GM21529 (cell line): ENCODE measurements around the gene SLC38A2.
A peak's percentile ranks its signal among the peaks of the same experiment; 100 is the strongest.

Source experiments
- ATAC-seq: cut with Tn5 transposase; IDR thresholded peaks from one replicate; pipeline ENCODE4 v1.9.1; 2021; ENCODE audit not compliant: unreplicated experiment

Gene SLC38A2

GRCh38 chr12:46395388-46395787 is 22.8 kb upstream of the SLC38A2 start:
- ATAC-seq = no peak

DNA sequence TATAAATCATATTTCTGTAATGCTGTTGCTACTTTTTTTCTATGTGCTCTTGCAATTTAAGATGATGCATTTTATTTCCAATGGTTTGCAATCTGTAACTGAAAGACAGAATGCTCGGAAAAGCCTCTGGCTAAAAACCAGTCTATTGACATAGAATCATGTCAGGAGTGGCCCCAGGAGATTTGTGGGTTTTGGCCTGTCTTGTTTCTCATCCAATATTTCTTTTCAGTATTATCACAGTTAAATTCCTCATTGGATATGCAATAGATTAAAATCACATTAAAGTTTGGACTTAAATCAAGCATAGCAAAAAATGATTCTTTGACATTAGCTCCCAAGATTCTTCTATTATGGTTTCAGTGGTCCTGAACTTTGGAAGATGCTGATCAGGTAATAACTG is 19.1 kb upstream of the SLC38A2 start:
- no peak for ATAC-seq

GRCh38 chr12:46390881-46391280 is 18.3 kb upstream of the SLC38A2 start:
- no peak for ATAC-seq

GRCh38 chr12:46390304-46390703 is 17.7 kb upstream of the SLC38A2 start:
- ATAC-seq = no peak

GRCh38 chr12:46389031-46389616 is 16.6 kb upstream of the SLC38A2 start:
- ATAC-seq = no peak

DNA sequence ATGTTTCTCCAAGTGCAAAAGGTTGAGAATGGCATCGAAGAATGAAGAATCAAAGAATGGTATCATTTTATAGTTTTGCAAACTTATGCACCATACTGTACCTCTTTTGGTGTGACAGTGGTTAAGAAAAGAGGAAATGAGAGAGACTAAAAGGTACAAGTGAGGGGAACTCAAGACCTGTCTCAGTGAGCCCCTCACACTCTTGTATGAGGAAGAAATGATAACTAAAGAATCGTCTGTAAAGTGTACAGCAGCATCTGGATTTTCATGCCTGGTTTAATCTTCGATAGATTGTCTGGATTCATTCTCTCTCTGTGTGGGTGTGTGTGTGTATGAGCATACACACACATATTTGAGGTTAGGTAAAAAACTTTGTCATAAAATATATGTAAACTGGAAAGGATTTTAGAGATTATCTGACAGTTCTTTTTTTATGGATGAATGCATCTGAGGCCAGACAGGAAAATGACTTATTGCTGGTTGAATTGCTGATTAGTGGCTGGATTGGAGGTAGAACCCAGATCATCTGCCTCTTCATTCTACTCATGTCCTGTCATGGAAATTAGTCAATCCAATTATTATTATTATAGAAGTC is 16.0 kb upstream of the SLC38A2 start:
- peak; percentile 54 for ATAC-seq

DNA sequence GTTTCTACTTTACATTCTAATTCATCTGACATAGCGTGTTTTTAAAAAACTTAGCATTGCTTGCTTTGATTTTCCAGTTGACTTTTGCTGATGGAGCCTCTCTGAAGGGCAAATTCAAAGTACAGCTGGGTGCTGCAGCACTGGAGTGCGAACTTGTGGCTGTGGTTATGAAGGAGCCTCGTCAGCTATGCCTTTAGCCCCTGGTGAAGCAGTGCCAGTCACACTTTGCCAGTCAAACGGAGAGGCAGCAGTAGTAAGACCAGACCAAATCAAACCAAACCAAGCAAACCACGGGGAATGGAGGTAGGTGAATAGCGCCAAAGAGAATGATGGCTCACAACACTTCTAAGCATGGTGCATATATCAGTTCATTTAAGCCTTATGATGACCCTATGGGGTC is 15.1 kb upstream of the SLC38A2 start:
- no peak for ATAC-seq

DNA sequence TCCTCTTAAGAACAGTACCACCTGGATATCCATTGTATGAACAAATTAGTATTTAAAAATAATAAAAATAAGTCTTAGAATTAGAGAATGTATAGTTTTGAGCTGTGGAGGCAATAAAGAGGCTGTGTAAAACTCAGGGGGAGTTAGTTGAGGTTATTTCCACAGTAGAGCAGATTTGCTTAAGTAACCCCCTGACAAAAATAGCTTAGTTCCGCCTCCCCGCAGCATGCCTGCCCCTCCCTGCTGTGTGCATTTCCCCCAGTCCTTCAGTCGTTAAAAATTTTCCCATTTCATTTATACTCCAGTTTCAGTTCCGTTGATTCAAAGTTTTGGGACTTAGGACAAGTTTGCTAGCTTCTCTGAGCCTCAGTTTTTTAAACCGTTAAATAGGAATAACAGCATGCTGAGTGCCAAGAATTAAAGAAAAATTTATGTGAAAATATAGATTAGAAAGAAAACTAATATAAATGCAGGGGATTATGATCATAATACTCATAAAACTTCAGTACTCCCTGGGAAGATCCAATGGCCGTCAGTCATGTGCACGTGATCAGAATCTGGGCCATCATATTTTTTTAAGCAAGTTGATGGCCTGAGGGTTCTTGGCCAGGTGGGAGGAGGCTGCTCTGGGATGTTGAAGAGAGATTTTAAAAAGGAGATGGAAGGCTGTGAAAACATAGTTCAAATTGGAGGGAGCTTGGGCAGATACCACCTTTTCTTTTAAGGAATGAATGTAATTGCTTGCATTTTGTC is 14.5 kb upstream of the SLC38A2 start:
- ATAC-seq = peak; percentile 35

GRCh38 chr12:46386360-46386867 is 13.8 kb upstream of the SLC38A2 start:
- ATAC-seq = no peak

DNA sequence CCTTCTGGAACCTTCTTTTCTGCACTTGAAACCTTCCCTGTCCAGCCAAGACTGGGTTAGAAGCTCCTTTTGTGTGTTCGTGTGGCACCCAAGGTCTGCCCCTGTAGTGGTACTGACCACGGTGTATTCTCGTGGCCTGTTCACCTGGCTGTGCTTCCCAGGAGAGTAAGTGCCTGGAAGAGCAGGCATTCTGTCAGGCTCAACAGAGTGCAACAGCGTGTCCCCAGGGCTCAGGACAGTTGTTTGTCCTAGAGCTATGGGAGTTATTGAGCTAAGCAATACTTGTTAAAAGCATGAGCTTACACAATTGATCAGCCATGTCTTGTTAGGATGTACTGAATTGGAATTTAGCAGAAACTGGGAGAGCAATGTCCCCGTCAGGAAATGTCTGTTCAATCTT is 12.9 kb upstream of the SLC38A2 start:
- no peak for ATAC-seq

GRCh38 chr12:46384451-46385309 is 12.1 kb upstream of the SLC38A2 start:
- no peak for ATAC-seq

DNA sequence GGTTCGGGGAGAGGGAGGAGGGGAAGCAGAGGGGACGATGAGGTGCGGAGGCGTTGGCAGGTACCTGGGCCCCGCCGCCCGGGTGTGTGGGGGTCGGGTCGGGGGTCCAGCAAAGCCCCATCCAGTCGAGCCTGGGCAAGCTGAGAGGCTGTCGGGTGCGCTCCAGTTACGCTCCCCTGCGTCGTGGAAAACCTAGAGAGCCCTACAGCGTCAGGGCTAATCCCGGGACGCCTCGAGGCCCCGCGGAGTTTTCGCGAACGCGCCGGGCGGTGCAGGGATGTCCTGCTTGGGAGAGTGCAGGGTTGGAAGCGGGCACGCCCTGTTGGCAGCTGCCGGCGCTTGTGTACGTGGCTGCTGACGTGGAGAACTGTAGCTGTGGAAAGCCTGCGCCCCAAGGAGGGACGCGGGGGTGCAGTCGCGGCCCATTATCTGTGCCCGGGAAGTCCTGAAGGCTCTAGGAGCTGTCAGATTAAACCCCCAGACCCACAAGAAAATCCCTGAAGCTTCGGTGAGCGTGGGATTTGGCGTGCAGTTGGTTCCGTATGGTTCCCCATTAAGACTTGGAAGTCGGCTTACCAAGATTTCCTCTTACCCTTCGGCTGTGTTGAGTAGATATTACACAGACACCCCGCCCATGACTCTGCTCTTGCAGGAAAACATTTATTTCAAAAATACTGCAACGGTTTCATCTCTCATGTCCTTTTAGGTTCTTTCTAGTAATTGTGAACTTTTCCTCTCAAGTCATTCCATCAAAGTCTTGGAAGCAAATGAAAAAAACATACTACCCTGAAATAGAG is 11.3 kb upstream of the SLC38A2 start:
- ATAC-seq = peak; percentile 39

DNA sequence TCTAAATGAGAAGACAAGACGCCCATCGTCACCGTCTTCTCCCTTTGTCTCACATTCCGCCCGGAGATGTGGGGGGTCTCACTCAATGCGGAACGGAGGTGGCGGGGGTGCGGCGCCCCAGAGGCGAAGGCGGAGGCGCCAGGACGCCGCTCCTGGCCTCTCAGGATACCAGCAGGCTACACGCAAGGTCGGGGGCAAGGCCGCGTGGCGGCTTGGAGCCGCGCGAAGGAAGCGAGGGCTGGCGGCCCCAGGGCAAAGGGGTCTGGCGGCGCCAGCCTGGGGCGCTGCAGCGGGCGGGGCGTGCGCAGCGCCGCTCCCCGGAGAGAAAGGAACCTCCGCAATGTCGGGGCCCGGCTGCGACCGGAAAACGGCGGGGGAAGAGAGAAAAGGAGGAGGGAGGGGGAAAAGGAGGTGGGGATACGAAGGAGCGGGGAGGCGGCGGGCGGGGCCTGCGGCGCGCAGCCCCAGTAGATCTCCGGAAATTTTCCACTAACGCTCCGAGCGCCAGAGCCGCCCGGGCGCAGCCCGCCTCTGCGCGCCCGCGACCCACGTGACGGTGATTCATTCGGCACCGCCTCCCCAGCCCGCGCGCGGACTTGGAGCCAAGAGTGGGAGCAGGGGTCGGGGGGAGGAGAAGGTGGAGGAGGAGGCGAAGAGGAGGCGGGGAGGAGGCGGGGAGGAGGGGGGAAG is 10.5 kb upstream of the SLC38A2 start:
- peak; percentile 68 for ATAC-seq

DNA sequence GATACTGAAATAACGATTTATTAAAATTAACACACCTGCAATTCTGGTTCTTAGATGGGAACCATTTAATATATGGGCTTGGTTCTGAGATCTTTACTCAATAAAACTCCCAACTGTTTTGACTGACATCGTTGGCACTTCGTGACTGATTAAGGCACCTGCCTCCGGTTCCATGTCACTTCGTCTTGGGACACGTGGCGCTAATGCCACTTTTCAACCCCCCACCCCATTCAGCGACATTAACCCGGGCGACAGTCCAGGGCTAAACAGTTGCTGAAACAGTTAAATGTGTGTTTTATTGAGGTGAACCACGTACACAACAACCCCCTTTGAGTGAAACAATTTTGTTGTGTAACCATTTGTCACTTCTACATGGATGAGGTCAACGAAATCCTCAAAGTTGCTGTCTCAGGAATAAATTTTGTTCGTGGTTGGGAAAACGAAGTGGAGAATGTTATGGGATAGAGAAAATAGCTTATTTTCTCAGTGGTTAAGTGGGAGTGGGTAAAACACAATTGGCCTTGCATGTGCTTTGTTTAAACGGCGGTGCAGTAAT is 9.9 kb upstream of the SLC38A2 start:
- no peak for ATAC-seq

GRCh38 chr12:46380881-46381280 is 8.3 kb upstream of the SLC38A2 start:
- ATAC-seq = no peak

DNA sequence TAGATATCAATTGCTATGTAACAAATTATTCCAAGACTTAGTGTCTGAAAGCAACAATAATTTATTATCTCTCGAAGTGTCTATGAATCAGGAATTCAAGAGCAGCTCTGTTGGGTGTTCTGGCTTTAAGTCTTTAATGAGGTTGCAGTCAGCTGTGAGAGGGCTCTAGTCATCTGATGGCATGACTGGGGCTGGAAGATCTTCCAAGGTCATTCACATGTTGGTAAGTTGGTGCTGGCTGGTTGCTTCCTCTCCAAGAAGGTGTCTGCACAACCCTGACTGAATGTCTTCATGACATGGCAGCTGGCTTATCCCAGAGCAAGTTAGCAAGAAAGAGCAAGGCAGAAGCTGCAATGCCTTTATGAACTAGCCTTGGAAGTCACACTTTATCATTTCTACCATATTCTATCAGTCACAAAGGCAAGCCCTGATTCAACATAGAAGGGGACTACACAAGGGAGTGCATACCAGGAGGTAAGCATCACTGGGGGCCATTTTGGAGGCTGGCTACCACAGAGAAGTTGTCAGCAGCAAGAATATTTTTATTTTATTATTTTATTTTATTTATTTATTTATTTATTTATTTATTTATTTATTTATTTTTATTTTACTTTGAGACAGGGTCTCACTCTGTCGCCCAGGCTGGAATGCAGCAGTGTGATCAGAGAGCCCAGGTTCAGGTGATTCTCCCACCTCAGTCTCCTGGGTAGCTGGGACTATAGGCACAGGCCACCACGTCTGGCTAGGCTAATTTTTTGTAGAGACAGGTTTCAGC is 7.6 kb upstream of the SLC38A2 start:
- no peak for ATAC-seq

DNA sequence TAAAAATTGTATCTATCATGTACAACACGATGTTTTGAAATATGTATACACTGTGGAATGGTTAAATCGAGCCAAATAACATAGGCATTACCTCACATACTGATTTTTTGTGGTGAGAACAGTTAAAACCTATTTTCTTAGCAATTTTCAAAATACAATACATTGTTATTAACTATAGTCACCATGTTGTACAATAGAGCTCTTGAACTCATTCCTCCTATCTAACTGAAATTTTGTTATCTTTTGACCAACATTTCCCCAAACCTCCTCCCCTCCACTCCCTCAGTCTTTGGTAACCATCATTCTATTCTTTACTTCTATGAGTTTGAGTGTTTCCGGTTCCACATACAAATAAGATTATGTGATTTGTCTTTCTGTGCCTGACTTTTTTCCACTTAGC is 6.8 kb upstream of the SLC38A2 start:
- ATAC-seq = no peak

- ATAC-seq = no peak
Observed at GRCh38 chr12:46378530-46378929, 6.0 kb upstream of the SLC38A2 start.

- ATAC-seq = no peak
Observed at GRCh38 chr12:46377678-46378077, 5.1 kb upstream of the SLC38A2 start.
